Fibroblast of mammary gland (primary cell): Measurements from ENCODE around the gene EFR3B.
"Not testable (repeated sequence)": the region's sequence is repeated elsewhere in the genome, so short reads cannot be mapped to it uniquely, and the experiment has no call there.

Source experiments
- DNase-seq: peaks from one replicate; pipeline ENCODE4 v3.0.0-alpha.2; 2010; ENCODE audit warnings: low read depth
- H3K4me3 ChIP-seq: 2 replicates; pipeline ENCODE4 v1.5.1; 2011; ENCODE audit warnings: low read depth, mild to moderate bottlenecking, low read length, moderate library complexity; ENCODE audit not compliant: control insufficient read depth
- TF ChIP-seq, protein P1 (sequence below): conservative IDR thresholded peaks from 2 replicates; pipeline ENCODE4 v1.5.1; 2011; ENCODE audit warnings: low read depth, low read length, inconsistent platforms; ENCODE audit not compliant: control insufficient read depth, insufficient read depth

Gene EFR3B

DNA sequence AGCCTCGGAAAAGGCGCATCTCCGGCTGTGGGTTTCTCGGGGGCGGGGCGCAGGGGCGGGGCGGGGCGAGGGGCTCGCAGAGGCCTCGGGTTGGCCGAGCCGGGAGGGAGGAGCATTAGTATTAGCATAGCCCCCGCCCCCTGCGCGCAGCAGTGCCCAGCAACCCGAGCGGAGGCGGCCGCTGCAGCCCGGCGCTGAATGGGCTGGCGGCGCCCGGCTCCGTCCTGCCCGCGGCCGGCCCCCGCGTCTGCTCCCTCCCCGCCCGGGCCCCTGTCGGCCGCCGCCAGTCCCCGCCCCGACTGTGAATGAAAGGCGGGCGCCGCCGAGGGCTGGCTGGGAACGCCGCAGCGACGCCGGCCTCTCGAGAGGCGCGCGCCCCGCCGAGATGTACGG is at the start of gene EFR3B:
EFR3B (plus strand) TSS at position 149 of the 393 bp plus-strand sequence; CDS start at position 386, 237 bp downstream.
- TF ChIP-seq, protein P1, sequence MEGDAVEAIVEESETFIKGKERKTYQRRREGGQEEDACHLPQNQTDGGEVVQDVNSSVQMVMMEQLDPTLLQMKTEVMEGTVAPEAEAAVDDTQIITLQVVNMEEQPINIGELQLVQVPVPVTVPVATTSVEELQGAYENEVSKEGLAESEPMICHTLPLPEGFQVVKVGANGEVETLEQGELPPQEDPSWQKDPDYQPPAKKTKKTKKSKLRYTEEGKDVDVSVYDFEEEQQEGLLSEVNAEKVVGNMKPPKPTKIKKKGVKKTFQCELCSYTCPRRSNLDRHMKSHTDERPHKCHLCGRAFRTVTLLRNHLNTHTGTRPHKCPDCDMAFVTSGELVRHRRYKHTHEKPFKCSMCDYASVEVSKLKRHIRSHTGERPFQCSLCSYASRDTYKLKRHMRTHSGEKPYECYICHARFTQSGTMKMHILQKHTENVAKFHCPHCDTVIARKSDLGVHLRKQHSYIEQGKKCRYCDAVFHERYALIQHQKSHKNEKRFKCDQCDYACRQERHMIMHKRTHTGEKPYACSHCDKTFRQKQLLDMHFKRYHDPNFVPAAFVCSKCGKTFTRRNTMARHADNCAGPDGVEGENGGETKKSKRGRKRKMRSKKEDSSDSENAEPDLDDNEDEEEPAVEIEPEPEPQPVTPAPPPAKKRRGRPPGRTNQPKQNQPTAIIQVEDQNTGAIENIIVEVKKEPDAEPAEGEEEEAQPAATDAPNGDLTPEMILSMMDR = no peak
- H3K4me3 ChIP-seq = peak within 1 kb of the TSS; percentile 46
- DNase-seq = peak; percentile 80

- no peak overlapping the region for H3K4me3 ChIP-seq
- DNase-seq = no peak
- TF ChIP-seq, protein P1 = no peak
Measured at GRCh38 chr2:24993406-24994145, 48.3 kb upstream of the EFR3B start.

DNA sequence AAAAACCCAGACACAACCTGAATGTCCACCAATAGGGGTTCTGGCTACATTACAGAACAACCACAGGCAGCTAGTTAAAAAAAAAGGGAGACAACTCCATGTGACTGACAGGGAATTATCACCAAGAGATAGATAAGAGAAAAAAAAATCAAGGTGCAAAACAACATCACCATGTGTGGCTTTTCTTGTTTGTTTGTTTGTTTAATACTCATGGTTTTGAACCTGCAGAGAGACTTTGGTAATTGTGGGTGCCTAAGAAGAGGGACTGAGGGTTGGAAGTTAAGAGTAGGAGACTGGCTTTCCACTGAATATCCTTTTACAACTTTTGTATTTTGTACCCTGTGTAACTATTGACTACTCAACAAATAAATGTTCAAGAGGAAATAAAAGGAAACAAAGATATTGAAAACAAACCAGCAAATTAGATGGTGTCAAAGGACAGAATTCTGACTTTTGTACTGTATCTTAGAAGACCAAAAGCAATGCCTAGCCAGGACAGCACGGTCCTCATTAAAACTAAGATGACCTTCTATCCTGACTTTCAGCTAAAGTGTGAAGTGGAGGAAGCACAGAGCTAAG is 47.6 kb upstream of the EFR3B start:
- no peak for DNase-seq
- TF ChIP-seq, protein P1 = no peak
- H3K4me3 ChIP-seq = no peak overlapping the region

DNA sequence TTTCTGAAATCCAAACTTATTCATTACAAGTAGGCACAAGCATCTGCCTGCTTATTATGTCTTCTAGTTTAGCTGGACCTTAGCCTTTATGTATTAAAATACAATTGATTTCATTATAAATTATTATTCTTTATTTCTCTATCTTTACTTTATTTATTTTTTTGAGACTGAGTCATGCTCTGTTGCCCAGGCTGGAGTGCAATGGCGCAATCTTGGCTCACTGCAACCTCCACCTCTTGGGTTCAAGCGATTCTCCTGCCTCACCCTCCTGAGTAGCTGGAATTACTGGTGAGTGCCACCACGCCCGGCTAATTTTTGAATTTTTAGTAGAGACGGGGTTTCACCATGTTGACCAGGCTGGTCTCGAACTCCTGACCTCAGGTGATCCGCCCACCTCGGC is 42.8 kb upstream of the EFR3B start:
- not testable (repeated sequence) for DNase-seq, H3K4me3 ChIP-seq

DNA sequence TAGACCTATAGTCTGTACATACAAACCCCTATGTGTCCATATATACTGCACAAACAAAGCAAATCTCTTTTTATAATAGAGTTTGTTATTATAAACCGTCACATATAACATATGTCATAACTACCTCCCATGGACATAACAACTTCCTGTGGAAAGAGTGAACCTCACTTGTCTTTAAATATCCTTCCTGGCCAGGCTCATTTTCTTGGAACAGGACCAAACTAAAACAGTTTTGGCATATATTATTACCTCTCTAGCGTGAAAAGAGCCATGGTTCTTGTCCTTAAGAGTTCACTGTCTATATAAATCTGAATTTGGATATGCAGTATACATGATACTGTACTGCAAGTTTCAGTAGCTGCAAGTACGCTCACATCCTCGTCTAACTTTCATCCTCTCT is 41.8 kb upstream of the EFR3B start:
- DNase-seq = no peak
- H3K4me3 ChIP-seq = no peak overlapping the region
- TF ChIP-seq, protein P1 = no peak

- peak; percentile 42 for DNase-seq
- no peak overlapping the region for H3K4me3 ChIP-seq
- TF ChIP-seq, protein P1 = no peak
Measured at GRCh38 chr2:25000503-25001324, 41.2 kb upstream of the EFR3B start.

DNA sequence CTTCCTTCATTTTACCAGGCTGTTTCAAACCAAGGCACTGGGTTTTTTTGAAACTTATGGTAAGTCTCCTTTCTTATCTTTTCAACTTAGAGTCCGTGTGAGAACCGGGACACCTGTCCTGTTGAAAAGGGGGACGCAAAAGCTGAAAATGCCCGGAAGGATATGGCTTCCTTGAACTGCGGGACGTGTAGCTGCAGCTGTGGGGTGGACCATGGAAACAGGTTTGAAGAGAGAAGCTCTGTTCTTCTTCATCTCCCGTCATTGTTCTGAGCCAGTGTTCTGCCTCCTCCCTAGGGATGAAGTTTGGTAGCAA is 40.6 kb upstream of the EFR3B start:
- H3K4me3 ChIP-seq = no peak overlapping the region
- TF ChIP-seq, protein P1 = no peak
- no peak for DNase-seq
